Brain microvascular endothelial cell (primary cell): ENCODE measurements around the gene HK2.

ENCODE experiments used
- DNase-seq: peaks from one replicate; pipeline ENCODE4 v3.0.0-alpha.2; 2020
- H3K27ac ChIP-seq: fragments of 250-450 bp; sonication (Bioruptor Pico); 2 replicates; pipeline ENCODE4 v1.5.1; 2020; ENCODE audit warnings: mild to moderate bottlenecking, moderate library complexity
- H3K27me3 ChIP-seq: fragments of 250-450 bp; sonication (Bioruptor Pico); replicated peaks from 2 replicates; pipeline ENCODE4 v1.5.1; 2020; ENCODE audit warnings: mild to moderate bottlenecking
- H3K36me3 ChIP-seq: fragments of 250-450 bp; sonication (Bioruptor Pico); replicated peaks from 2 replicates; pipeline ENCODE4 v1.5.1; 2020; ENCODE audit warnings: mild to moderate bottlenecking
- H3K4me3 ChIP-seq: 2 replicates; pipeline ENCODE4 v1.5.1; 2011; ENCODE audit warnings: low read depth, mild to moderate bottlenecking, control low read depth, low read length, moderate library complexity
- CTCF ChIP-seq: IDR thresholded peaks from 2 replicates; pipeline ENCODE4 v1.5.1; 2011; ENCODE audit warnings: low read depth, mild to moderate bottlenecking, moderate library complexity, low read length, control low read depth, inconsistent platforms; ENCODE audit errors: missing control alignments
- in situ Hi-C: cut with HindIII; loops from 2 replicates; pipeline ENCODE4 v1.10.0; 2017; ENCODE audit warnings: low sequenced_read_pairs, low pct_ligation_motif_present

HK2 gene

GRCh38 chr2:74876081-74876886 lies 42.4 kb downstream of the HK2 start:
- H3K27ac ChIP-seq: no peak overlapping the region
- no peaks in the 10 kb centered on the region for H3K36me3 ChIP-seq
- TF ChIP-seq CTCF: peak; percentile 67
- in situ Hi-C loops: no loop called here
- no peaks in the 10 kb centered on the region for H3K27me3 ChIP-seq
- peak; percentile 43 for DNase-seq
- no peak overlapping the region for H3K4me3 ChIP-seq

GRCh38 chr2:74877376-74877775 lies 43.4 kb downstream of the HK2 start:
- TF ChIP-seq CTCF: no peak
- Histone ChIP-seq H3K36me3 (no peaks in the 10 kb centered on the region), H3K4me3 (no peak overlapping the region), H3K27ac (no peak overlapping the region), H3K27me3 (no peaks in the 10 kb centered on the region)
- DNase-seq: no peak
- in situ Hi-C loops: no loop called here

DNA sequence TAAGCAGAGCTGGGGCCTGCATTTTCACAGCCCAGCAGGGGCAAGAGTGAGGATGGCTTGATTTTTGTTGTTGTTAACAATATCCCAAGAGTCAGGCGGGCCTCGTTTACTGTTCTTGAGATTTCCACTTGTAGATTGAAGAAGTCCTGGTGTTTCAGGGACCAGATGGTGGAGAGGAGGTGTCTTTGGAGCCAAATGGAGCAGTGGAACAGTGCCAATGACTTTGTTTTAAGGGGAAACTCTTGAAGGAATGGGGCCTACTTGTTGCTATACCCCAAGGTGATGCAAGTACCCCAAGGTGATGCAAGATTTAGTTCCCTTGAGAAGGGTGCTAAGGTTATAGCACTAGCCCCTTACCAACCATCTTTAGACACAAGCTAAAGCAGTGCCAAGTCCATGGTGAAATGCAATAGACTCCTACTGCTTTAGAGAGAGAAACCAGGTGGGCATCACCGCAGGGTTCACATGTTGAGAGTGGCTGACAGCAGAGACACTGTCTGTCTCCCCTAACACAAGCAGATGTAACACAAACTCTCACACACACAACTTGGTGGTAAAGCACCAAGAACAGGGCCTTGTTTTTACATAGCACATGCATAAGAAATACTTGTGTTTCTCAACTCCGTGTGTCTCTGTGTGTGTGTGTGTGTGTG lies 44.0 kb downstream of the HK2 start:
- in situ Hi-C loops: no loop called here
- H3K27me3 ChIP-seq: no peaks in the 10 kb centered on the region
- DNase-seq: no peak
- TF ChIP-seq CTCF: no peak
- no peak overlapping the region for H3K4me3 ChIP-seq
- H3K27ac ChIP-seq: no peak overlapping the region
- H3K36me3 ChIP-seq: no peaks in the 10 kb centered on the region

DNA sequence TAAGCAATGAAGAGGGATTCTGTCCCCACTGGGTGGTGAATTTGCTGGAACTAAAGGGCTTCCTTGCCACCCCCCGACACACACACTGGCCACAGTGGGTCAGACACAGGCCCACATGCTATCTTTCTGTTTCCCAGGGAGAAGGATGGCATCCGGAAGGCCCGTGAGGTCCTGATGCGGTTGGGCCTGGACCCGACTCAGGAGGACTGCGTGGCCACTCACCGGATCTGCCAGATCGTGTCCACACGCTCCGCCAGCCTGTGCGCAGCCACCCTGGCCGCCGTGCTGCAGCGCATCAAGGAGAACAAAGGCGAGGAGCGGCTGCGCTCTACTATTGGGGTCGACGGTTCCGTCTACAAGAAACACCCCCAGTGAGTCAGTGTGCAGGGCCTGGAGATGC lies 44.6 kb downstream of the HK2 start:
- Histone ChIP-seq H3K36me3 (peaks cover 2% of the 10 kb centered on the region), H3K27me3 (no peaks in the 10 kb centered on the region)

DNA sequence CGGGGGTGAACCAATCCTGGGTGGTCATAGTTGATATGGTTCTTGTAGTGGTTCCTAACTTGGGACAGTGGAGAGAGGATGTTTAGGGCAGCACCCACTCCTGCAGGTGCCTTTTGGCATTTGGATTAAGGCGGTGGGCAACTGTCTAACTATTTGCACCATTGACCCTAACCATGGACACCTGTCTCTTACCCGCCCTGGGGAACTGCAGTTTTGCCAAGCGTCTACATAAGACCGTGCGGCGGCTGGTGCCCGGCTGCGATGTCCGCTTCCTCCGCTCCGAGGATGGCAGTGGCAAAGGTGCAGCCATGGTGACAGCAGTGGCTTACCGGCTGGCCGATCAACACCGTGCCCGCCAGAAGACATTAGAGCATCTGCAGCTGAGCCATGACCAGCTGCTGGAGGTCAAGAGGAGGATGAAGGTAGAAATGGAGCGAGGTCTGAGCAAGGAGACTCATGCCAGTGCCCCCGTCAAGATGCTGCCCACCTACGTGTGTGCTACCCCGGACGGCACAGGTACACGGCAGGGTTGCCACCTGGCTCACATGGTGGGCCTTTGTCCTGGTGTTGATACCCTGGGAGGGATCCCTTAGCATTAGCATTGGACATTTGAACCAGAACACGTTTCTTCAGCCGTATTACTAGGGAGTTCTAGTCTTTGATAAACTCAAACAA lies 46.3 kb downstream of the HK2 start:
- in situ Hi-C loops: no loop called here
- Histone ChIP-seq H3K4me3 (no peak overlapping the region), H3K27ac (no peak overlapping the region), H3K27me3 (no peaks in the 10 kb centered on the region), H3K36me3 (peaks cover 2% of the 10 kb centered on the region)
- no peak for DNase-seq
- TF ChIP-seq CTCF: no peak

More for the DNA sequence above, 44.6 kb downstream of the HK2 start:
- no peak overlapping the region for H3K27ac ChIP-seq
- TF ChIP-seq CTCF: no peak
- in situ Hi-C loops: no loop called here
- no peak overlapping the region for H3K4me3 ChIP-seq
- no peak for DNase-seq
